Stimulated activated CD4-positive, alpha-beta T cell treated with anti-CD3 and anti-CD28 coated beads, TNF-alpha, amount 100 ng/mL, for 48 hours (primary cell): Measurements from ENCODE around the gene POC5.
A peak's percentile ranks its signal among the peaks of the same experiment; 100 is the strongest.
"Not testable (repeated sequence)": the region's sequence is repeated elsewhere in the genome, so short reads cannot be mapped to it uniquely, and the experiment has no call there.

ENCODE experiments used
- DNase-seq, 3 donors: peaks; one replicate each; pipeline ENCODE4 v3.0.0-alpha.2; 2020; ENCODE audit warnings: low read depth in 3 of 3

Gene POC5

GRCh38 chr5:75717082-75717922 is at the start of gene POC5:
POC5 (minus strand) TSS chr5:75717437; CDS start chr5:75712937, 4,500 bp downstream.
- peak; percentile 96 to 98 (median 98) for DNase-seq

GRCh38 chr5:75758116-75758515 is 40.9 kb upstream of the POC5 start:
- no peak for DNase-seq

- no peak for DNase-seq
Observed at GRCh38 chr5:75756981-75757380, 39.7 kb upstream of the POC5 start.

- no peak for DNase-seq
Observed at GRCh38 chr5:75756211-75756610, 39.0 kb upstream of the POC5 start.

GRCh38 chr5:75753182-75753581 is 35.9 kb upstream of the POC5 start:
- DNase-seq: no peak

- DNase-seq: no peak
Observed at GRCh38 chr5:75744355-75744754, 27.1 kb upstream of the POC5 start.

- DNase-seq: no peak
Observed at GRCh38 chr5:75736273-75736672, 19.0 kb upstream of the POC5 start.

- no peak for DNase-seq
Observed at GRCh38 chr5:75734913-75735789, 17.9 kb upstream of the POC5 start.

- DNase-seq: no peak
Observed at GRCh38 chr5:75733767-75734166, 16.5 kb upstream of the POC5 start.

GRCh38 chr5:75731515-75731914 is 14.3 kb upstream of the POC5 start:
- DNase-seq: not testable (repeated sequence)

GRCh38 chr5:75729321-75729720 is 12.1 kb upstream of the POC5 start:
- no peak for DNase-seq

- no peak for DNase-seq
Observed at GRCh38 chr5:75727931-75728330, 10.7 kb upstream of the POC5 start.

- not testable (repeated sequence) for DNase-seq
Observed at GRCh38 chr5:75726224-75726623, 9.0 kb upstream of the POC5 start.

- no peak for DNase-seq
Observed at GRCh38 chr5:75723378-75723777, 6.1 kb upstream of the POC5 start.

GRCh38 chr5:75721573-75721972 is 4.3 kb upstream of the POC5 start:
- DNase-seq: no peak

GRCh38 chr5:75720882-75721281 is 3.6 kb upstream of the POC5 start:
- DNase-seq: no peak

GRCh38 chr5:75716715-75717081 is 539 bp downstream of the POC5 start:
- DNase-seq: peak in 1 of 3 donors; percentile 4

- no peak for DNase-seq
Observed at GRCh38 chr5:75712091-75712490, 5.1 kb downstream of the POC5 start.

GRCh38 chr5:75711151-75711550 is 6.1 kb downstream of the POC5 start:
- DNase-seq: no peak

- no peak for DNase-seq
Observed at GRCh38 chr5:75710637-75711036, 6.6 kb downstream of the POC5 start.

- DNase-seq: no peak
Observed at GRCh38 chr5:75707911-75708509, 9.2 kb downstream of the POC5 start.

GRCh38 chr5:75706775-75707174 is 10.5 kb downstream of the POC5 start:
- DNase-seq: no peak
